Measurements from ENCODE around the gene HCAR2. TPM values are rescaled to one million over a fixed set of nuclear protein-coding genes. Genes with fewer than 3 reads are reported as not detected.
"Not testable (repeated sequence)": the region's sequence is repeated elsewhere in the genome, so short reads cannot be mapped to it uniquely, and the experiment has no call there.

HCAR2 gene
- total RNA-seq, 1 experiment from 2014 or later, result not detected

DNA sequence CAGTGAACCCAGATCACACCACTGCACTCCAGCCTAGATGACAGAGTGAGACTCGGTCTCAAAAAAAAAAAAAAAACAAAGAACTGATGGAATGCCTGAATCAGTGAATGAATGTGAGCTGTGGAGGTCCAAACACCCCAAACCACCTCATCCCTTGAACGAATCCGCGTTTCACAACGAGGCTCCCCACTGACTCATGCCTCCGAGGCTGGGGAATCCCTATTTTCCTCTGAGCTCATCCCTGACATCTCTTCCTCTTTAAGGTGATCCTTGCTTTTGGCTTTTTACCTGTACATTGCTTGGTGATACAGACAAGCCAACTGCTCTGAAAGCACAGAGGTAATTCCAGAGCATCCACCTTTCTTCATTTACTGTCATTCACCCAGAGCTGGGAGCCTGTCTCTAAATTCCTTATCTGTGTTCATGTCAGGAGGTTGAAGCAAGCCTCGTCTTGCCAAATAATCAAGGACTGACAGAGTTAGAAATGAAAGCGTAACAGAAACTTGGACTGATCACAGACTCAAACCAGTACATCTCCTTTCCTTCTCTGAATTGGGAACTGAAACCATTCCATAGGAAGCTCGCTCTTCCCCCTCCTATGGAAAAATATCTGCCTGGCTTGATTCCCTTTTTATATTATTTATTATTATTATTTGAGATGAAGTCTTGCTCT, 3.0 kb downstream of the HCAR2 start:
- H3K36me3 ChIP-seq; H3K9me3 ChIP-seq (replicated peaks); H3K27ac ChIP-seq; H3K4me1 ChIP-seq (replicated peaks); DNase-seq (ENCODE audit: low read depth in 1 of 2, low spot score in 2 of 2); H3K27me3 ChIP-seq (replicated peaks); H3K4me3 ChIP-seq: not testable (repeated sequence)

GRCh38 chr12:122696922-122697321, 6.2 kb downstream of the HCAR2 start:
- not testable (repeated sequence) for H3K9me3 ChIP-seq (replicated peaks); H3K36me3 ChIP-seq; H3K27ac ChIP-seq; H3K4me3 ChIP-seq; DNase-seq (ENCODE audit: low read depth in 1 of 2, low spot score in 2 of 2); H3K27me3 ChIP-seq (replicated peaks); H3K4me1 ChIP-seq (replicated peaks)

DNA sequence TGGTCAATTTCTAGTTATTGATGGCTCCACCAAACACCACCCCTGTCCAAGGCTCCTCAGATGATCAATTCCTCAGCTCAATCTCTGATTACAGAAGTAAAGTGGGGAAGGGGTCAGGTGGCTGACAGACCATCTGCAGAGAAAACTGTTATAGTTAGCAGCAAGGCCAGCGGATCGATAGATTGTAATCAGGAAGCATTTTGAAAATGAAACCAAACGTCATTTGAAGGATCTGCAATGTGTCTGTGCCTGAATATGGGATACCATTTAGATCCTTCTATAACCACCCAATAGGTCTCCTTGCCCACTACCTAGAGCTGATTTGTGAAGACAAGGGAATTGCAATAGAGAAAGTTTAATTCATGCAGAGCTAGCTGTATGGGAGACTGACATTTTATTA, 11.6 kb downstream of the HCAR2 start:
- Histone ChIP-seq H3K27me3 (replicated peaks) (no peaks in the 10 kb centered on the region), H3K27ac (no peak overlapping the region), H3K4me1 (replicated peaks) (no peaks in the 10 kb centered on the region), H3K9me3 (replicated peaks) (no peaks in the 10 kb centered on the region), H3K36me3 (no peaks in the 10 kb centered on the region), H3K4me3 (no peak overlapping the region)
- no peak for DNase-seq (ENCODE audit: low read depth in 1 of 2, low spot score in 2 of 2)

DNA sequence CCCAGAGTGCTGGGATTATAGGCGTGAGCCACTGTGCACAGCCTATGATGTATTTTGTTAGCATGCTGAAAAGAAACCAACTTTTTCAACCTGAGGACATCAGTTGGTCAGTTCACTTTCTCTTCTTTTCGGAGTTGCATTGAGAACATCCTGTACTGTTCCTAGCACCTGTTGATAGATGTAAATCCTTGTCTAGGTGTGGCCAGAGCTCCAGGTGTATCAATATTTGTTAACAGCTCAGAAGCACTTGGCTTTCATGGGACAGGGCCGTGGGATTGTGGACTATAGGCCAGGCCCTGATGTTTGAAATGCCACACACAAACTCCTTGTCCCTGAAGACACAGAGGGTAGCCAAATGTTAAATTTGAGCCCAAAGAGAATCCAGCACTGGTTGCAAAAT, 14.9 kb downstream of the HCAR2 start:
- no peak overlapping the region for H3K27ac ChIP-seq
- H3K27me3 ChIP-seq (replicated peaks), result no peaks in the 10 kb centered on the region
- no peaks in the 10 kb centered on the region for H3K4me1 ChIP-seq (replicated peaks)
- H3K9me3 ChIP-seq (replicated peaks), result no peaks in the 10 kb centered on the region
- no peaks in the 10 kb centered on the region for H3K36me3 ChIP-seq
- DNase-seq (ENCODE audit: low read depth in 1 of 2, low spot score in 2 of 2), result no peak
- H3K4me3 ChIP-seq, result no peak overlapping the region

GRCh38 chr12:122687086-122687485, 16.1 kb downstream of the HCAR2 start:
- Histone ChIP-seq H3K9me3 (replicated peaks) (no peaks in the 10 kb centered on the region), H3K27ac (no peak overlapping the region), H3K4me1 (replicated peaks) (no peaks in the 10 kb centered on the region), H3K36me3 (no peaks in the 10 kb centered on the region), H3K27me3 (replicated peaks) (no peaks in the 10 kb centered on the region), H3K4me3 (no peak overlapping the region)
- no peak for DNase-seq (ENCODE audit: low read depth in 1 of 2, low spot score in 2 of 2)

- Histone ChIP-seq H3K27ac (no peak overlapping the region), H3K27me3 (replicated peaks) (no peaks in the 10 kb centered on the region), H3K36me3 (no peaks in the 10 kb centered on the region), H3K4me1 (replicated peaks) (no peaks in the 10 kb centered on the region), H3K4me3 (no peak overlapping the region), H3K9me3 (replicated peaks) (no peaks in the 10 kb centered on the region)
- no peak for DNase-seq (ENCODE audit: low read depth in 1 of 2, low spot score in 2 of 2)
These were observed 16.6 kb downstream of the HCAR2 start for GRCh38 chr12:122686538-122686937.

GRCh38 chr12:122684297-122684813, 18.8 kb downstream of the HCAR2 start:
- H3K27ac ChIP-seq, result no peak overlapping the region
- DNase-seq (ENCODE audit: low read depth in 1 of 2, low spot score in 2 of 2), result no peak
- peaks cover 7% of the 10 kb centered on the region for H3K4me1 ChIP-seq (replicated peaks)
- no peaks in the 10 kb centered on the region for H3K27me3 ChIP-seq (replicated peaks)
- no peak overlapping the region for H3K4me3 ChIP-seq
- no peaks in the 10 kb centered on the region for H3K9me3 ChIP-seq (replicated peaks)
- H3K36me3 ChIP-seq, result no peaks in the 10 kb centered on the region

DNA sequence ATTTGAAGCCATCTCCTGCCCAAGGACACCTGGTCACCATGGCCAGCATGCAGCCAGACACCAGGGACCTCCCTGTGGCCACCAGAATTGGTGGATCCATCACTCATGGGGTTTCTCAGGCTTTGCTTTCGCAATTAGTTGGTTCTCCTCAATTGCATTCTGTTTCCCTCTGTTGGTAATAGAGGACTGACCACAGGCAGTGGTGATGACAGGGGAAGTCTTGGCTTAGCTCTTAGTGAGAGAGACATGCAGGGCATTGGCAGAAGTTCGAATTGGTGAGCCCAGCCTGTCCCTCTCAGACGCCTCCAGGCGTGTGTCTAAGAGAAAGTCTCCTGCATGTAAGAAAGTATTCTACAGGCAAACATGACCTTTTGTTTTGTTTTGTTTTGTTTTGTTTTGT, 21.3 kb downstream of the HCAR2 start:
- no peaks in the 10 kb centered on the region for H3K9me3 ChIP-seq (replicated peaks)
- no peaks in the 10 kb centered on the region for H3K27me3 ChIP-seq (replicated peaks)
- no peak overlapping the region for H3K4me3 ChIP-seq
- no peak for DNase-seq (ENCODE audit: low read depth in 1 of 2, low spot score in 2 of 2)
- H3K36me3 ChIP-seq, result no peaks in the 10 kb centered on the region
- no peak overlapping the region for H3K27ac ChIP-seq
- peaks cover 17% of the 10 kb centered on the region for H3K4me1 ChIP-seq (replicated peaks)

DNA sequence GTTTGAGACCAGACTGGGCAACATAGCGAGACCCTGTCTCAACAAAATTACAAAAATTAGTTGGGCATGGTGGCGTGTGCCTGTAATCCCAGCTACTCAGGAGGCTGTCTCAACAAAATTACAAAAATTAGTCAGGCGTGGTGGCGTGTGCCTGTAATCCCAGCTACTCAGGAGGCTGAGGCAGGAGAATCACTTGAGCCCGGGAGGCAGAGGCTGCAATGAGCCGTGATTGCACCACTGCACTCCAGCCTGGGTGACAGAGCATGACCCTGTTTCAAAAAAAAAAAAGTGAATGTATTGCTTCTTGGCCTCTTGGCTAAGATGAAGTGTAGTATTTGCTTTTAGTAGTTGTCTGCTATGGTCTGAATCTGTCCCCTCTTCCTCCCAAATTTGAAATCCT, 22.2 kb downstream of the HCAR2 start:
- H3K27me3 ChIP-seq (replicated peaks); H3K9me3 ChIP-seq (replicated peaks); H3K36me3 ChIP-seq; DNase-seq (ENCODE audit: low read depth in 1 of 2, low spot score in 2 of 2); H3K27ac ChIP-seq; H3K4me3 ChIP-seq: not testable (repeated sequence)
- H3K4me1 ChIP-seq (replicated peaks), result peaks cover 17% of the 10 kb centered on the region

- H3K36me3 ChIP-seq; H3K4me3 ChIP-seq; H3K9me3 ChIP-seq (replicated peaks); H3K27ac ChIP-seq; DNase-seq (ENCODE audit: low read depth in 1 of 2, low spot score in 2 of 2); H3K27me3 ChIP-seq (replicated peaks): not testable (repeated sequence)
- peaks cover 17% of the 10 kb centered on the region for H3K4me1 ChIP-seq (replicated peaks)
These were observed 26.4 kb downstream of the HCAR2 start for GRCh38 chr12:122676781-122677180.

- H3K36me3 ChIP-seq; H3K27ac ChIP-seq; DNase-seq (ENCODE audit: low read depth in 1 of 2, low spot score in 2 of 2); H3K4me3 ChIP-seq; H3K9me3 ChIP-seq (replicated peaks); H3K27me3 ChIP-seq (replicated peaks): not testable (repeated sequence)
- H3K4me1 ChIP-seq (replicated peaks), result peaks cover 17% of the 10 kb centered on the region
These were observed 27.1 kb downstream of the HCAR2 start for GRCh38 chr12:122676015-122676414.

DNA sequence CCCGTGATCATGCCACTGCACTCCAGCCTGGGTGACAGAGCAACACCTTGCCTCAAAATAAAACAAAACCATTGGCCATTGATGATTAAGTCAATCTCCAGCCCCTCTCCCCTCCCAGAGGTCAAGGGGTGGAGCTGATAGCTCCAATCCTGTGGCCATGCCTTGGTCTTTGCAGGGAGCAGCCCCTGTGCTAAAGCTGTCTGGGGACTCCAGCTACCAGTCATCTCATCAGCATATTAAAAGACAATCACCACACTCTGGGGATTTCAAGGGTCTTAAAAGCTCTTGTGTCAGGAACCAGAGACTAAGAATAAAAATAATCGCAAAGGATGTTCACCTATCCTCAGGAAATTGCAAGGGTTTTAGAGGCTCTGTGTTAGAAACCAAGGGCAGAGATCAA, 30.6 kb downstream of the HCAR2 start:
- peaks cover 7% of the 10 kb centered on the region; the same call in 1 of the 2 replicates for H3K4me1 ChIP-seq (replicated peaks)
- H3K4me3 ChIP-seq, result no peak overlapping the region
- no peaks in the 10 kb centered on the region for H3K36me3 ChIP-seq
- no peaks in the 10 kb centered on the region for H3K27me3 ChIP-seq (replicated peaks)
- DNase-seq (ENCODE audit: low read depth in 1 of 2, low spot score in 2 of 2), result no peak
- no peaks in the 10 kb centered on the region for H3K9me3 ChIP-seq (replicated peaks)
- H3K27ac ChIP-seq, result no peak overlapping the region

DNA sequence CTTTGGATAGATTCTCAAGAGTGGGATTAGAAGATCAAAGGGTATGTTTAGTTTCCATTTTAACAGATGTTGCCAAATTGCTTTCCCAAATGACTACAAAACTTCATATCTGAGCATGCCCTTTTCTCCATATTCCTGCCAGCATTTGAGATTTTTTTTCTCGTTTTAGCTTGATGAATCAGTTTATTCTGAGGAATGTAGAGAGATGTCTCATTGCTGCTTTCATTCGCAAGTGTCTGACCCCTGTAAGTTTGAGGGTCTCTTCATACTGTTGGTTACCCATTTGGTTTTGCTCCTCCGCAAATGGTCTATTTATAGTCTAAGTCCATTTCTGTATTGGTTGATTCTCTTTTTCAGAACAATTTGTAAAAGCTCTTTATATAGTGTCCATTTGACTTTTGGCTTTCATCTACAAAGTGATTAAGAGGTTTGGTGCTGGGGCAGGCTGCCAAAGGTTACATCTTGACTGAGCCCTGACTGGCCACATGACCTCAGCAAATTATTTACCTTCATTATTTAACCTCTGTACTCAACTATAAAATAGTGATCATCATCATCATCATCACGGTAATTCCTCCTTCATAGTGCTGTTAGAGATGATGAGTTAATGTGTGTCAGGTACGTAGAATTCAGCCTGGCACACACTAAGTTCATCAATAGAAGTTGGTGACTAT, 33.6 kb downstream of the HCAR2 start:
- Histone ChIP-seq H3K9me3 (replicated peaks) (no peaks in the 10 kb centered on the region), H3K36me3 (no peaks in the 10 kb centered on the region), H3K4me1 (replicated peaks) (peaks cover 11% of the 10 kb centered on the region), H3K4me3 (no peak overlapping the region), H3K27ac (no peak overlapping the region), H3K27me3 (replicated peaks) (no peaks in the 10 kb centered on the region)
- DNase-seq (ENCODE audit: low read depth in 1 of 2, low spot score in 2 of 2), result no peak

DNA sequence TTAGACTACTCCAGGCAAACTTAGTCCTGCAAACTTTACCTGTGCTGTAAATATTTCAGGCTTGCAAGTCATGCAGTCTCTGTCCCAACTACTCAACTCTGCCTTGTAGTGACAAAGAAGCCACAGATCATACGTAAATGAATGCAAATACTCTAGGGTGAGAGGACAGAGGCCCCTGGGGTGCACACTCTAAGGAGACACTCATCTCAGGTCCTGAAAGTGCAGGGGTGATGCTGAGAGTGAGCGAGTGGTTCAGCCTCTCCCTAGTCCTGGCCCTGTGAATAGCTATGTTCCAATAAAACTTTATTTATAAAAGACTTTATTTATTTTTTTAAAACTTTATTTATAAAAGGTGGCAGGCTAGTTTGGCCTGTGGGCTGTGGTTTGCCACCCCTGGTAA, 34.9 kb downstream of the HCAR2 start:
- H3K9me3 ChIP-seq (replicated peaks), result no peaks in the 10 kb centered on the region
- no peaks in the 10 kb centered on the region for H3K36me3 ChIP-seq
- no peak overlapping the region for H3K4me3 ChIP-seq
- no peak overlapping the region for H3K27ac ChIP-seq
- H3K4me1 ChIP-seq (replicated peaks), result peaks cover 11% of the 10 kb centered on the region
- no peaks in the 10 kb centered on the region for H3K27me3 ChIP-seq (replicated peaks)
- no peak for DNase-seq (ENCODE audit: low read depth in 1 of 2, low spot score in 2 of 2)

Data from SJSA1 (cell line).